HG02884 (cell line): ENCODE data around the gene KRTAP4-12.
"Not testable (repeated sequence)": the region's sequence is repeated elsewhere in the genome, so short reads cannot be mapped to it uniquely, and the experiment has no call there.

Source experiments
- ATAC-seq: cut with Tn5 transposase; IDR thresholded peaks from one replicate; pipeline ENCODE4 v1.9.1; 2021; ENCODE audit warnings: mild to moderate bottlenecking, moderate library complexity; ENCODE audit not compliant: unreplicated experiment

Gene KRTAP4-12

DNA sequence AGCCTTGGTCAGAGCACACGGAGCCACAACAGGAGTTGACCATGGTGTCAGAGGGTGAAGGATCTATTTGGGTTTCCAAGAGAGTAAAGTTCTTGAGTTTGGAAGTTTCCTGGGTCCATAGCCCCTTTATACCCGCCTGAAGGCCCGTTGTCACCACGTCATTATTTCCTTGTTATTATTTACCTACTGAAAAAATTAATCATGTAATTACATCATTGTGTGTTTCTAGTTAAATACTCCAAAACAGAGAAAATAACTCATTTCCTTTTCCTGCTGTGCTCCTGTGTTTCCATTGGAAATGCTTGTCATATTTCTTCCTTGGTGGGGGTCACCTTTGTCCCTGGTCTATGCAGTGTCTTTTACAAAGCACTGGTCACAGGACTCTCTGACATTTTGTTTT is 25.9 kb downstream of the KRTAP4-12 start, which contains the start of gene KRTAP4-8:
KRTAP4-8 (minus strand) TSS at position 101 of the 400 bp plus-strand sequence; CDS start at position 43, 58 bp downstream.
- ATAC-seq = no peak

DNA sequence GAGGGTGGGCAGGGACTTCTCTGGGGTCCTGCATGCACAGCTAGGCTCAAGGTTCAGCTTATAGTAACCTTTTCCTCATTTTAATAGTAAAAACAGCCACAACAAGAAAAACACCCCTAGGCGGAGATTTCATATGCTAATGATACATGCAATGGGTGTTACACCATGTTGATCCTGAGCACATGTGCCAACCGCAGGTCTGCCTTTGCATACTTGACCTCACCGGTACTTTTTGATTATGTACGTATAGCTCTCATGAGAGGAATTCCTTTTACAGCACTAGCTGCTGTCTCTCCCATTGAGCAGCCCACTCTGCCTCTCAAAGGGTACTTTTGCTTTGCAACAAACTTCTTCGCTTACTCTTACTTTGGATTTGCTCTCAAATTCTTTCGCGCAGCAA is 27.9 kb downstream of the KRTAP4-12 start:
- no peak for ATAC-seq

DNA sequence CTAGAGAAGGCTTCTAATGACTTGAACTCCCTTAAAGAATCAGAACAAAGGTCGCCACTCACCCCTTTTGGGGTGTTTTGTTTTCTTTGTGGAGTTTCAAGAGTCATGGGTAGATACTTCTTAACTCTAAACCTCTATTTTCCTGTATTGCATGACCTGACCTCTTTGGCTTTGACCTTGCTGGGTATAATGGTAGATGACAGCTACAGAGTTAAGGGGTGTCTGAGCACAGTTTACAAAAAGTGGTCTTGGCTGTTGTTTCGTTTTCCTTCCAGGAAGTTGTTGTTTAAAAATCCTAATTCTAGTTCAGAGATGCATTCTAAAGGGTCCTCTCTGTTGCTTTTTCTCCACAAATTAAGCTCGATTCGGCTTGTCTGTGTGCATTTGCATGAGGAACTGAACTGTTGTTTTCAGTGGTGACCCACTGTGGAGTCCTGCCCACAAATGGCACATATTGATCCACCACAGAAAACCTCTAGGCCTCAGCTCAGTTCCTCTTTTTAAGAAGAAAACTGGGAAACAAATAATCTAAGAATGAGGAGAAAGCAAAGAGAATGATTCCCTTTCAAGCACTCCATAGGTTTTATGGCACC is 35.1 kb downstream of the KRTAP4-12 start:
- not testable (repeated sequence) for ATAC-seq

DNA sequence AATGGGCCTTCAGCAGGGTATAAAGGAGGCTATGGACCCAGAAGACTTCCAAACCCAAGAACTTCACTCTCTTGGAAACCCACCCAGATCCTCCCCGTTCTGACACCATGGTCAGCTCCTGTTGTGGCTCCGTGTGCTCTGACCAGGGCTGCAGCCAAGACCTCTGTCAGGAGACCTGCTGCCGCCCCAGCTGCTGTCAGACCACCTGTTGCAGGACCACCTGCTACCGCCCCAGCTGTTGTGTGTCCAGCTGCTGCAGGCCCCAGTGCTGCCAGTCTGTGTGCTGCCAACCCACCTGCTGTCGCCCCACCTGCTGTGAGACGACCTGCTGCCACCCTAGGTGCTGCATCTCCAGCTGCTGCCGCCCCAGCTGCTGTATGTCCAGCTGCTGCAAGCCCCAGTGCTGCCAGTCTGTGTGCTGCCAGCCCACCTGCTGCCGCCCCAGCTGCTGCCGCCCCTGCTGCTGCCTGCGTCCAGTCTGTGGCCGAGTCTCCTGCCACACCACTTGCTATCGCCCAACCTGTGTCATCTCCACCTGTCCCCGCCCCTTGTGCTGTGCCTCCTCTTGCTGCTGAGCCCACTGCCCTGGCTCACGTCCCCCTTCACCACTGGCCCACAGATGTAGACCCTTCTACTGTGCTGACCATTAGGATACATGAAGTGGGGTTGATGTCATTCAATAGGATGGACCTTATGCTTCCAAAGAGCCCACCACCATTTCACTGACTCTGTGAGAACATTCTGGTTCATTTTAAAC is 39.7 kb downstream of the KRTAP4-12 start, which contains the start of gene KRTAP4-7:
KRTAP4-7 (plus strand) TSS at position 51 of the 757 bp plus-strand sequence; CDS start at position 108, 57 bp downstream.
- not testable (repeated sequence) for ATAC-seq

DNA sequence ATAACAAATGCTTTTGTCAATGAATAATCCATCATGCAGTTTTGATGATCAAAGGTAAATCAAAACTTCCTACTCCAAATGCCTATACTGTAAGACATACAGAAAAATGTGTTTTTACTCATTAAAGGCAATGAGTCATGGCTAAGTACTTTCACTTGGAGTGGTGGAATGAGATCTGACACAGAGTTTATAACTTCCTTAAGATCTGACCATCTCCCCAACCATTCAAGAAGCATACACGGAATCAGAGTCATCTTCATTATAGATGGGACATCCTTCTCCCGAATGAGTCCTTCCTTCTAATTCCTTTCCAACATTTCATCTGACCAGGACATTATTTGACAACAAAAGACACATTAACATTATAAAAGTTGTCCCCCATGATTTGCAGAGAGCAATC is 40.6 kb downstream of the KRTAP4-12 start:
- ATAC-seq = not testable (repeated sequence)

DNA sequence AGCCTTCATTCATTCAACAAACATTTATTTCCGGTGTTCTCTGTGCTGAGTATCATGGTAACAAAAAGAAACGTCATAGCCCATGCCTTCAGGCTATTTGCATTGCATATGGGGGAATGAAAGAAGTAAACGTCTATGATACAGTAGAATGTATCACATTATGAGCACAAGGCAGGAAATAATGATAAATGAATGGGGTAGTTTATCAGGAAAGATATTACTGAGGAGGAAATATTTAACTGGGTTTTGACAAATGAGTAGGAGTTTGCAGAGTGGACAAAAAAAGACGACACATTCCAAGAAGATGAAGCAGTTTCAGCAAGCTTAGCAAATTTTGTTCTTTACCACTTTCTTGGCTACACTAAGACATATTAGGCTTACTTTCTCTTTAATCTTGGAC is 41.4 kb downstream of the KRTAP4-12 start:
- ATAC-seq = no peak

DNA sequence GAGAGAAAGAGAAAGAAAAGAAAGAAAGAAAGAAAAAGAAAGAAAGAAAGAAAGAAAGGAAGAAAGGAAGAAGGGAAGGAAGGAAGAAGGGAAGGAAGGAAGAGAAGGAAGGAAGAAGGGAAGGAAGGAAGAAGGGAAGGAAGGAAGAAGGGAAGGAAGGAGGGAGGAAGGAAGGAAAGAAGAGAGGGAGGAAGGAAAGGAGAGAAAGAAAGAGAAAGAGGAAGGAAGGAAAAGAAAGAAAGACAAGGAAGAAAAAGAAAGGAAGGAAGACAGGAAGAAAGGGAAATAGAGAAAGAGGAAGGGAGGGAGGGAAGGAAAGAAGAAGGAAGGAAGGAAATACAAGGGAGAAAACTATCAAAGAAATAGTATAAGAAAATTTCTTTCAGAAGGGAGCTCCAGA is 47.2 kb downstream of the KRTAP4-12 start:
- ATAC-seq = no peak

DNA sequence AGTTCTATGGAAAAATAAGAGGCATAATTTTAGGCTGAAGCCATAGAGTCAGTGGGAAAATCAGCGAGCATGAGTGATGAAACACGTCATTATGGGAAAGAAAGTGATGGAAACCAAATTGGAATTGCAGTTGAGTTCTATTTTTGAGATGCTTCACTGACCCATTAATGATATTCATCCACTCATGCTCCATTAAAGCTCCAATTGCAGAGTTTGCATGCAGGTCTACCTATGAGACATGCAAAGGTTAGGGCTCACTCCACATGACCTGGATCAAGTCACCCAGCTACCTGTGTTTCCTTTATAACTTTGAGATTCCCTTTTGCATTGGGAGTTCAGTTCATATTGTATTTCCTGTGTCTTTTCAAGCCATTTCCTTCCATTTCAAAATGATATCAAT is 50.3 kb downstream of the KRTAP4-12 start:
- no peak for ATAC-seq
